ENCODE results near the gene C19orf73. TPM values are rescaled to one million over a fixed set of nuclear protein-coding genes. Genes with fewer than 3 reads are reported as not detected.

The C19orf73 gene
- total RNA-seq, 2 donors from 2014 or later = 2.2 to 2.9 TPM

GRCh38 chr19:49110567-49110966, 8.4 kb downstream of the C19orf73 start:
- Mint-ChIP-seq H3K4me1 (ENCODE audit: low read depth) (peaks cover 11% of the 10 kb centered on the region), H3K36me3 (ENCODE audit: insufficient read depth in 2 of 2) (peaks cover 6 to 10% of the 10 kb centered on the region in 2 donors), H3K4me3 (no peak overlapping the region), H3K27ac (no peak overlapping the region), H3K27me3 (ENCODE audit: low read depth) (no peaks in the 10 kb centered on the region), H3K9me3 (no peaks in the 10 kb centered on the region)
- ATAC-seq (replicated peaks in 1 of 2) (no peak), DNase-seq (no peak)

- Mint-ChIP-seq H3K4me3 (no peak overlapping the region), H3K36me3 (ENCODE audit: insufficient read depth in 2 of 2) (peaks cover 6 to 16% of the 10 kb centered on the region in 2 donors), H3K9me3 (no peaks in the 10 kb centered on the region), H3K27me3 (ENCODE audit: low read depth) (no peaks in the 10 kb centered on the region), H3K4me1 (ENCODE audit: low read depth) (peaks cover 11% of the 10 kb centered on the region), H3K27ac (no peak overlapping the region)
- DNase-seq (no peak), ATAC-seq (replicated peaks in 1 of 2) (no peak)
Observed at GRCh38 chr19:49109569-49110233, 9.2 kb downstream of the C19orf73 start.

GRCh38 chr19:49109051-49109450, 9.9 kb downstream of the C19orf73 start:
- Mint-ChIP-seq H3K4me3 (no peak overlapping the region), H3K36me3 (ENCODE audit: insufficient read depth in 2 of 2) (peaks cover 6 to 17% of the 10 kb centered on the region in 2 donors), H3K27me3 (ENCODE audit: low read depth) (no peaks in the 10 kb centered on the region), H3K9me3 (no peaks in the 10 kb centered on the region), H3K4me1 (ENCODE audit: low read depth) (peaks cover 11% of the 10 kb centered on the region), H3K27ac (peak overlapping the region; percentile 3)
- no peak for DNase-seq
- no peak for ATAC-seq (replicated peaks in 1 of 2)

- no peak for ATAC-seq (replicated peaks in 1 of 2)
- Mint-ChIP-seq H3K4me3 (no peak overlapping the region), H3K27ac (no peak overlapping the region), H3K4me1 (ENCODE audit: low read depth) (no peaks in the 10 kb centered on the region), H3K9me3 (no peaks in the 10 kb centered on the region), H3K27me3 (ENCODE audit: low read depth) (no peaks in the 10 kb centered on the region), H3K36me3 (ENCODE audit: insufficient read depth in 2 of 2) (peaks cover 6 to 18% of the 10 kb centered on the region in 2 donors)
- DNase-seq = no peak
Observed at GRCh38 chr19:49107625-49108459, 11.1 kb downstream of the C19orf73 start.

- Mint-ChIP-seq H3K27me3 (ENCODE audit: low read depth) (no peaks in the 10 kb centered on the region), H3K9me3 (no peaks in the 10 kb centered on the region), H3K36me3 (ENCODE audit: insufficient read depth in 2 of 2) (peaks cover 6 to 20% of the 10 kb centered on the region in 2 donors), H3K27ac (no peak overlapping the region), H3K4me1 (ENCODE audit: low read depth) (no peaks in the 10 kb centered on the region), H3K4me3 (no peak overlapping the region)
- DNase-seq (peak; percentile 67 to 72), ATAC-seq (replicated peaks in 1 of 2) (peak; percentile 57 to 68)
Observed at GRCh38 chr19:49106648-49107135, 12.3 kb downstream of the C19orf73 start.

GRCh38 chr19:49104229-49104864, 14.6 kb downstream of the C19orf73 start:
- H3K36me3 Mint-ChIP-seq (ENCODE audit: insufficient read depth in 2 of 2) = peaks cover 12 to 29% of the 10 kb centered on the region in 2 donors
- no peaks in the 10 kb centered on the region for H3K9me3 Mint-ChIP-seq
- H3K4me1 Mint-ChIP-seq (ENCODE audit: low read depth) = peaks cover 10% of the 10 kb centered on the region
- no peak overlapping the region for H3K4me3 Mint-ChIP-seq
- H3K27me3 Mint-ChIP-seq (ENCODE audit: low read depth) = no peaks in the 10 kb centered on the region
- ATAC-seq (replicated peaks in 1 of 2) = no peak
- H3K27ac Mint-ChIP-seq = no peak overlapping the region
- DNase-seq = no peak

GRCh38 chr19:49103331-49104085, 15.4 kb downstream of the C19orf73 start:
- H3K9me3 Mint-ChIP-seq = no peaks in the 10 kb centered on the region

GRCh38 chr19:49102303-49102702, 16.6 kb downstream of the C19orf73 start:
- DNase-seq (no peak), ATAC-seq (replicated peaks in 1 of 2) (no peak)
- Mint-ChIP-seq H3K9me3 (no peaks in the 10 kb centered on the region), H3K27me3 (ENCODE audit: low read depth) (no peaks in the 10 kb centered on the region), H3K4me1 (ENCODE audit: low read depth) (peaks cover 10% of the 10 kb centered on the region), H3K36me3 (ENCODE audit: insufficient read depth in 2 of 2) (peaks cover 14 to 27% of the 10 kb centered on the region in 2 donors), H3K4me3 (no peak overlapping the region), H3K27ac (no peak overlapping the region)

More at GRCh38 chr19:49103331-49104085, 15.4 kb downstream of the C19orf73 start:
- Mint-ChIP-seq H3K4me3 (no peak overlapping the region), H3K27me3 (ENCODE audit: low read depth) (no peaks in the 10 kb centered on the region), H3K27ac (no peak overlapping the region), H3K4me1 (ENCODE audit: low read depth) (peaks cover 10% of the 10 kb centered on the region), H3K36me3 (ENCODE audit: insufficient read depth in 2 of 2) (peaks cover 13 to 24% of the 10 kb centered on the region in 2 donors)
- ATAC-seq (replicated peaks in 1 of 2) (no peak), DNase-seq (no peak)

- peaks cover 10% of the 10 kb centered on the region for H3K4me1 Mint-ChIP-seq (ENCODE audit: low read depth)
- H3K36me3 Mint-ChIP-seq (ENCODE audit: insufficient read depth in 2 of 2) = peaks cover 11 to 30% of the 10 kb centered on the region in 2 donors
- no peak for ATAC-seq (replicated peaks in 1 of 2)
- H3K4me3 Mint-ChIP-seq = no peak overlapping the region
- H3K27ac Mint-ChIP-seq = no peak overlapping the region
- H3K9me3 Mint-ChIP-seq = no peaks in the 10 kb centered on the region
- DNase-seq = no peak
- no peaks in the 10 kb centered on the region for H3K27me3 Mint-ChIP-seq (ENCODE audit: low read depth)
Observed at GRCh38 chr19:49101160-49101559, 17.8 kb downstream of the C19orf73 start.

- no peak for ATAC-seq (replicated peaks in 1 of 2)
- H3K9me3 Mint-ChIP-seq = no peaks in the 10 kb centered on the region
- H3K4me3 Mint-ChIP-seq = no peak overlapping the region
- no peak overlapping the region for H3K27ac Mint-ChIP-seq
- H3K27me3 Mint-ChIP-seq (ENCODE audit: low read depth) = no peaks in the 10 kb centered on the region
- DNase-seq = no peak
- H3K4me1 Mint-ChIP-seq (ENCODE audit: low read depth) = peaks cover 10% of the 10 kb centered on the region
- H3K36me3 Mint-ChIP-seq (ENCODE audit: insufficient read depth in 2 of 2) = peaks cover 12 to 28% of the 10 kb centered on the region in 2 donors
Observed at GRCh38 chr19:49098795-49099194, 20.1 kb downstream of the C19orf73 start.

GRCh38 chr19:49097453-49098288, 21.3 kb downstream of the C19orf73 start:
- Mint-ChIP-seq H3K4me1 (ENCODE audit: low read depth) (peaks cover 10% of the 10 kb centered on the region), H3K27ac (no peak overlapping the region), H3K36me3 (ENCODE audit: insufficient read depth in 2 of 2) (peaks cover 12 to 30% of the 10 kb centered on the region in 2 donors), H3K4me3 (no peak overlapping the region), H3K27me3 (ENCODE audit: low read depth) (no peaks in the 10 kb centered on the region), H3K9me3 (no peaks in the 10 kb centered on the region)
- peak; percentile 69 to 76 for DNase-seq
- peak; percentile 79 to 83 for ATAC-seq (replicated peaks in 1 of 2)
